Immature natural killer cell (primary cell): ENCODE data around the gene TNK1. TPM values are rescaled to one million over a fixed set of nuclear protein-coding genes. Genes with fewer than 3 reads are reported as not detected.
A peak's percentile ranks its signal among the peaks of the same experiment; 100 is the strongest.

Experiments
- DNase-seq, 3 donors: peaks; one replicate each; pipeline ENCODE4 v3.0.0; 2022; ENCODE audit warnings: mixed read lengths in 1 of 3
- H3K27ac Mint-ChIP-seq, 6 donors: one replicate each; pipeline ENCODE4 v1.8.0; 2020; ENCODE audit warnings: mixed read lengths in 6 of 6, mild to moderate bottlenecking in 5 of 6, inconsistent platforms in 4 of 6, moderate library complexity in 3 of 6
- H3K27me3 Mint-ChIP-seq, 3 donors: one replicate each; pipeline ENCODE4 v1.8.0; 2020 to 2021; ENCODE audit warnings: low read depth in 3 of 3, mild to moderate bottlenecking in 3 of 3, mixed read lengths in 3 of 3, moderate library complexity in 3 of 3, inconsistent platforms in 1 of 3
- H3K36me3 Mint-ChIP-seq, 3 donors: one replicate each; pipeline ENCODE4 v1.8.0; 2020; ENCODE audit warnings: mixed read lengths in 3 of 3, inconsistent platforms in 2 of 3, mild to moderate bottlenecking in 2 of 3
- H3K4me1 Mint-ChIP-seq, 2 donors: one replicate each; pipeline ENCODE4 v1.8.0; 2020; ENCODE audit warnings: inconsistent platforms in 2 of 2, mild to moderate bottlenecking in 2 of 2, mixed read lengths in 2 of 2, moderate library complexity in 1 of 2
- H3K4me3 Mint-ChIP-seq, 5 donors: one replicate each; pipeline ENCODE4 v1.8.0; 2020; ENCODE audit warnings: mild to moderate bottlenecking in 5 of 5, mixed read lengths in 5 of 5, inconsistent platforms in 3 of 5, moderate library complexity in 3 of 5
- H3K9me3 Mint-ChIP-seq, 6 donors: one replicate each; pipeline ENCODE4 v1.8.0; 2020; ENCODE audit warnings: mild to moderate bottlenecking in 6 of 6, mixed read lengths in 6 of 6, inconsistent platforms in 4 of 6, moderate library complexity in 3 of 6
- polyA plus RNA-seq, 3 donors: library from polyadenylated mRNA; unstranded; fragments of 300-500 nt; fragmentation: Illumina TruSeq; gene quantifications; one replicate each; pipeline ENCODE4 v1.2.3, GENCODE V29; 2021

TNK1 gene
- polyA plus RNA-seq, 3 donors from 2014 or later: 0.21 to 0.29 TPM; not detected in 1

DNA sequence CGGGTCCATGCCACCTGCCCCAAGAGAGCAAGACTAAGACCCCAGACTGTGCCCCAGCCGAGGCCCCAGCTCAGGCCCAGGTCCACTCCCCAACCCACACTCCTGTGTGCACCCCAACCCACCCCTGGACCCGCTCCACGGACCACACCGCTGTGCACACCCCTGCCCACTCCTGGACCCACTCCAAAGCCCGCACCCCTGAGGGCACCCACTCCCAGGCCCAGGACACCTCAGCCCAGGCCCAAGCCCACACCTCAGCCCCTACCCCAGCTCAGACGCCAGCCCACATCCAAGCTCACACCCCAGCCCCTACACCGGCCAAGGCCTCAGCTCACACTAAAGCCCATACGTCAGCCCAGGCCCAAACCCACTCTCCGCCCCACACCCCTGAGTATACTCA, 48.8 kb downstream of the TNK1 start:
- H3K4me3 Mint-ChIP-seq: no peak overlapping the region
- peaks cover 0 to under 1% of the 10 kb centered on the region in 2 donors for H3K4me1 Mint-ChIP-seq
- no peak overlapping the region for H3K27ac Mint-ChIP-seq
- no peaks in the 10 kb centered on the region for H3K36me3 Mint-ChIP-seq
- no peaks in the 10 kb centered on the region for H3K9me3 Mint-ChIP-seq
- no peak for DNase-seq
- H3K27me3 Mint-ChIP-seq: peaks cover 0 to 2% (median 0%) of the 10 kb centered on the region in 3 donors

GRCh38 chr17:7431231-7431630, 50.3 kb downstream of the TNK1 start:
- H3K4me1 Mint-ChIP-seq: peaks cover 11 to 12% of the 10 kb centered on the region in 2 donors
- no peak for DNase-seq
- no peaks in the 10 kb centered on the region for H3K9me3 Mint-ChIP-seq
- H3K27ac Mint-ChIP-seq: no peak overlapping the region
- no peaks in the 10 kb centered on the region for H3K36me3 Mint-ChIP-seq
- H3K4me3 Mint-ChIP-seq: no peak overlapping the region
- H3K27me3 Mint-ChIP-seq: peaks cover 7 to 12% (median 10%) of the 10 kb centered on the region in 3 donors

DNA sequence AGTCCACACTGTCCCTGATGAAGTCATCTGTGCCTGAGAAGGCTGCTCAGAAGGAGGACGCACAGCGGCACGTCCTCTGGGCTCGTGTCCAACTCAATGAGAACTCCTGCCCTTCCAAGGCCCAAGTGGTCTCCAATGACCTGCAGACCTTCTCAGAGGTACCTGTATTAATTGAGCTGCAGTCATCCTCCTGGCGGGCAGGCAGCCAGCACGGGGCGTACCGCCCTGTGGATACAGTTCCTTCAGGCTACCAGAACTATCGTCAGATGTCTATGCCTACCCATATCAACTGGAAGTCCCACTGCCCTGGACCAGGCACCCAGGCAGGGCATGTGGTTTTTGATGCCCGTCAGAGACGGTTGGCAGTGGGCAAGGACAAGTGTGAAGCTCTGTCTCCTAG, 51.4 kb downstream of the TNK1 start:
- Mint-ChIP-seq H3K27me3 (peaks cover 10 to 14% (median 13%) of the 10 kb centered on the region in 3 donors), H3K36me3 (no peaks in the 10 kb centered on the region), H3K4me1 (peaks cover 18 to 21% of the 10 kb centered on the region in 2 donors), H3K9me3 (no peaks in the 10 kb centered on the region), H3K27ac (no peak overlapping the region), H3K4me3 (no peak overlapping the region)
- DNase-seq: no peak

DNA sequence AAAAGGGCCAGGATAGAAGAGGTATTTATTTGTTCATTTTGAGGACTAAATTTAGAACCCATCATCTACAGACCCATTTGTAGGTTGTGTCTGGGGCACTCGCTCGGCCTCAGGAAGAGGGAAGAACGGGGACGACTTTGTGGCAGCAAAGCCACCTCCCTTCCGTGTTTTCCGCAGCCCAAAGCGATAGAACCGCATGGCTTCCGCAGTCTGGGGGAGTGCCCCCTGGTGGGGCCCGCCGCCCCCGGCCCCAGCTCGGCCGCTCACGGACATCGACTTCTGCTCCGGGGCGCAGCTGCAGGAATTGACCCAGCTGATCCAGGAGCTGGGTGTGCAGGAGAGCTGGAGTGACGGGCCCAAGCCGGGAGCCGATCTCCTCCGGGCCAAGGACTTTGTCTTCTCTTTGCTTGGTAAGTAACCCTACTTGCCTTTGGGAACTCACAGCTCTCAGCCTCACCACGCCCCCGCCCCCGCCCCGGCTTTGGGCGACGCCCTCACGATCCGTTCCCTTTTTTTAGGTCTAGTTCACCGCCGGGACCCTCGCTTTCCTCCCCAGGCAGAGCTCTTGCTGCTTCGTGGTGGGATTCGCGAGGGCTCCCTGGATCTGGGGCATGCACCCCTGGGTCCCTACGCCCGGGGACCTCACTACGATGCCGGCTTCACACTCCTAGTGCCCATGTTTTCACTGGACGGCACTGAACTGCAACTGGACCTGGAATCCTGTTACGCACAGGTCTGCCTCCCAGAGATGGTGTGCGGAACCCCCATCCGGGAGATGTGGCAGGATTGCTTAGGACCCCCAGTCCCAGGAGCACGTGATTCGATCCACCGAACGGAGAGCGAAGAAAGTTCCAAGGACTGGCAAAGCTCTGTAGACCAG, 55.0 kb downstream of the TNK1 start:
- H3K4me3 Mint-ChIP-seq: peak overlapping the region; percentile 93 to 96 (median 96)

DNA sequence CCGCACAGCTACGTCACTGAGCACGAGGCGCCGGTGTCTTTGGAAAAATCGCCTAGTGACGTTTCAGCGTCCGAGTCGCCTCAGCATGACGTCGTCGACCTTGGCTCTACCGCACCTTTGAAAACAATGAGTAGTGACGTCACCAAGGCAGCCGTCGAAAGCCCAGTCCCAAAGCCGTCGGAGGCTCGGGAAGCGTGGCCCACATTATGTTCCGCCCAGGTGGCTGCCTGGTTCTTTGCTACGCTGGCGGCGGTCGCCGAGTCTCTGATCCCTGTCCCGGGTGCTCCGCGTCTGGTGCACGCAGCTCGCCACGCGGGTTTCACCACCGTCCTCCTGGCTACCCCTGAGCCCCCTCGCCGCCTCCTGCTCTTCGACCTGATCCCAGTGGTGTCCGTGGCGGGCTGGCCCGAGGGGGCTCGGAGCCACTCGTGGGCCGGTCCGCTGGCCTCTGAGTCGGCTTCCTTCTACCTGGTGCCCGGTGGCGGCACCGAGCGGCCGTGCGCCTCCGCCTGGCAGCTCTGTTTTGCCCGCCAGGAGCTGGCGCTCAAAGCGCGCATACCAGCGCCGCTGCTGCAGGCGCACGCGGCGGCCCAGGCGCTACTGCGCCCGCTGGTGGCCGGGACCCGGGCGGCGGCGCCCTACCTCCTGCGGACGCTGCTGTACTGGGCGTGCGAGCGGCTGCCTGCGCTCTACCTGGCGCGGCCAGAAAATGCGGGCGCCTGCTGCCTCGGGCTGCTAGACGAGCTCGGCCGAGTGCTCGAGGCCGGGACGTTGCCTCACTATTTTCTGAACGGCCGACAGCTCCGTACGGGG, 55.9 kb downstream of the TNK1 start:
- Mint-ChIP-seq H3K4me1 (peaks cover 38 to 40% of the 10 kb centered on the region in 2 donors), H3K4me3 (peak overlapping the region; percentile 93 to 96 (median 96))

More for the DNA sequence above, 55.0 kb downstream of the TNK1 start:
- Mint-ChIP-seq H3K36me3 (peaks cover 7 to 10% (median 10%) of the 10 kb centered on the region in 3 donors), H3K4me1 (peaks cover 38 to 40% of the 10 kb centered on the region in 2 donors), H3K27ac (peak overlapping the region; percentile 90 to 97 (median 95)), H3K27me3 (peaks cover 27 to 29% (median 28%) of the 10 kb centered on the region in 3 donors), H3K9me3 (no peaks in the 10 kb centered on the region)
- no peak for DNase-seq

DNA sequence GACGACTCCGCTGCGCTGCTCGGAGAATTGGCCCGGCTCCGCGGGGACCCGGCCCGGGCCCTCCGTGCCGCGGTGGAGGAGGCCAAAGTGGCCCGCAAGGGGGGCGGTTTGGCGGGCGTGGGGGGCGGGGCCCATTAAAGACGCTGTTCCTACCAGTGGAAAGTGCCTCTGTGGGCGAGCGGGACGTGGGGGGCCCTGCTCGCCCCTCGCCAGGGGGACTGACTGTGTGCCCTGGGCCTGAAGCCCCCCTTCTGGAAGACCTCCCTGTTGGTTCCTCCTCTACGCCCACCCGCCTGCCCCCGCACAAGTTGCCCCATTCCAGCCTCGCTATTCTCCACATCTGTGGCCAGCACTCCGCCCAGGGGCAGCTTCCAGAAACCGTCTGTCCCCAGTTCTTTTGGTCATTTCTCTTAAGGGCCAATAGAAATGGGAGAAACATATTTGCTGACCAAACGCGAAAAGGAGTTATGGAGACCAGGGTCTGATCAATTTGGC, 56.5 kb downstream of the TNK1 start:
- Mint-ChIP-seq H3K9me3 (no peaks in the 10 kb centered on the region), H3K4me3 (peak overlapping the region; percentile 43 to 86 (median 66)), H3K27me3 (peaks cover 29 to 32% (median 31%) of the 10 kb centered on the region in 3 donors), H3K36me3 (peaks cover 7 to 12% (median 10%) of the 10 kb centered on the region in 3 donors), H3K27ac (no peak overlapping the region), H3K4me1 (peaks cover 38 to 40% of the 10 kb centered on the region in 2 donors)
- DNase-seq: no peak

More for the DNA sequence above, 55.9 kb downstream of the TNK1 start:
- peaks cover 7 to 10% (median 10%) of the 10 kb centered on the region in 3 donors for H3K36me3 Mint-ChIP-seq
- no peaks in the 10 kb centered on the region for H3K9me3 Mint-ChIP-seq
- DNase-seq: peak; percentile 75 to 82 (median 79)
- peaks cover 27 to 30% (median 27%) of the 10 kb centered on the region in 3 donors for H3K27me3 Mint-ChIP-seq
- H3K27ac Mint-ChIP-seq: peak overlapping the region; percentile 86 to 95 (median 89)

DNA sequence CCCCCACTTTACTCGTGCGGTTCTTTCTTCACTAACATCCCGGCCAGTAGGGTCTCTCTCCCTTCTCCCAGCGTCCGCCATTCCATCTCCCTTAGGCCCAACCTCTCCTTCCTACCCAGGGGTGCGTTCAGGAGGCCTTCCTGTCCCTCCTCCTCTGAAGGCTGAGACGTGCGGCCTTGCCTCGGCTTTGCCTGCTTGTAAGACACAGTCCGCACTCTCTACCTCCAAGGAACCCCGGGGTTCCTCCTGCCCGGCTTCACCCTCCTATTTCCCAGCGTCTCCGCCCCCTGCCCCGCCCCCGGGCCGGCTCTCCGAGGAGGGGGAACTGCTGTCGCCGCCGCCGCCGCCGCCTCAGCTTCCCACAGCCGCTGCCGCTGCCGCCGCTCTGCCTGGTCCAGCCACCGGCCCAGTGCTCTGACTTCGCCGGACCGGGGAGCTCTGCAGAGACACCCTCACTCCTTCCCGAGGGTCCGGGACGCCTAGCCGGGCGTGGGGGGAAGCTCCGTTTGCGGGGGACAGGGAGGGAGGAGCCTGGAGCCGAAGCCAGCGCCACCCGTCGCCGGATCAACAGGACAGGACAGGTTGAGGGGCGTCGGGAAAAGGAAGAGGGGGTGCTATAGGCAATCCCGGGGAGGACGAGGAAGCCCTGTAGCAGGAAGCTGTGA, 57.2 kb downstream of the TNK1 start:
- peak overlapping the region in 2 of 6 donors; percentile 21 to 72 for H3K27ac Mint-ChIP-seq

GRCh38 chr17:7438656-7439460, 58.0 kb downstream of the TNK1 start:
- Mint-ChIP-seq H3K27ac (peak overlapping the region in 1 of 6 donors; percentile 13), H3K27me3 (peaks cover 33 to 34% (median 34%) of the 10 kb centered on the region in 3 donors), H3K4me3 (peak overlapping the region; percentile 53 to 69 (median 56)), H3K4me1 (peaks cover 38 to 40% of the 10 kb centered on the region in 2 donors), H3K9me3 (peaks cover 0 to 1% (median 0%) of the 10 kb centered on the region in 6 donors), H3K36me3 (peaks cover 7 to 13% (median 10%) of the 10 kb centered on the region in 3 donors)
- DNase-seq: no peak

More for the DNA sequence above, 57.2 kb downstream of the TNK1 start:
- H3K9me3 Mint-ChIP-seq: peaks cover 0 to 1% (median 0%) of the 10 kb centered on the region in 6 donors
- peaks cover 29 to 34% (median 33%) of the 10 kb centered on the region in 3 donors for H3K27me3 Mint-ChIP-seq
- peak overlapping the region; percentile 56 to 86 (median 66) for H3K4me3 Mint-ChIP-seq
- H3K4me1 Mint-ChIP-seq: peaks cover 38 to 40% of the 10 kb centered on the region in 2 donors
- no peak for DNase-seq
- peaks cover 7 to 13% (median 10%) of the 10 kb centered on the region in 3 donors for H3K36me3 Mint-ChIP-seq

Other genes with a start within 250 kb of the TNK1 start
- under 1 TPM; 0.55 to 0.84 (median 0.81) TPM for gene ASGR1, start 201.7 kb upstream of the TNK1 start, polyA plus RNA-seq
- gene DLG4, start 161.3 kb upstream of the TNK1 start, polyA plus RNA-seq: under 1 TPM in 1 of 3 donors, not detected in 2; 0.36 TPM
- 100 to 1,000 TPM; 138 to 180 (median 141) TPM for gene ACADVL, start 161.2 kb upstream of the TNK1 start, polyA plus RNA-seq
- 10 to 100 TPM; 19.4 to 28.5 (median 25.2) TPM for gene DVL2, start 146.6 kb upstream of the TNK1 start, polyA plus RNA-seq
- gene PHF23, start 141.6 kb upstream of the TNK1 start, polyA plus RNA-seq: 10 to 100 TPM; 11.9 to 41.4 (median 17.7) TPM
- 100 to 1,000 TPM; 764 to 982 (median 905) TPM for gene GABARAP, start 138.6 kb upstream of the TNK1 start, polyA plus RNA-seq
- 10 to 100 TPM; 33.2 to 61.1 (median 57.8) TPM for gene CTDNEP1, start 129.4 kb upstream of the TNK1 start, polyA plus RNA-seq
- 100 to 1,000 TPM in 1 of 3 donors, 10 to 100 TPM in 2; 65.0 to 108 (median 89.0) TPM for gene ELP5, start 128.9 kb upstream of the TNK1 start, polyA plus RNA-seq
- gene CLDN7, start 118.6 kb upstream of the TNK1 start, polyA plus RNA-seq: 1 to 10 TPM; 2.5 to 8.7 (median 3.7) TPM
- under 1 TPM in 1 of 3 donors, not detected in 2; 0.26 TPM for gene SLC2A4, start 99.4 kb upstream of the TNK1 start, polyA plus RNA-seq
- gene YBX2, start 86.5 kb upstream of the TNK1 start, polyA plus RNA-seq: not detected
- 100 to 1,000 TPM; 235 to 814 (median 797) TPM for gene EIF5A, start 73.5 kb upstream of the TNK1 start, polyA plus RNA-seq
- gene GPS2, start 65.7 kb upstream of the TNK1 start, polyA plus RNA-seq: 100 to 1,000 TPM; 100 to 129 (median 123) TPM
- gene NEURL4, start 51.8 kb upstream of the TNK1 start, polyA plus RNA-seq: 1 to 10 TPM in 2 of 3 donors, under 1 TPM in 1; 0.58 to 2.8 (median 1.4) TPM
- 100 to 1,000 TPM; 137 to 227 (median 214) TPM for gene ACAP1, start 44.6 kb upstream of the TNK1 start, polyA plus RNA-seq
- gene KCTD11, start 28.9 kb upstream of the TNK1 start, polyA plus RNA-seq: 10 to 100 TPM in 1 of 3 donors, 1 to 10 TPM in 2; 5.5 to 13.0 (median 9.4) TPM
- not detected for gene TMEM95, start 25.9 kb upstream of the TNK1 start, polyA plus RNA-seq
- 10 to 100 TPM; 38.1 to 82.5 (median 54.2) TPM for gene PLSCR3, start 13.4 kb downstream of the TNK1 start, polyA plus RNA-seq
- 100 to 1,000 TPM in 1 of 3 donors, 10 to 100 TPM in 2; 30.7 to 116 (median 60.7) TPM for gene TMEM256, start 23.0 kb downstream of the TNK1 start, polyA plus RNA-seq
- not detected for gene NLGN2, start 26.8 kb downstream of the TNK1 start, polyA plus RNA-seq
- gene SPEM1, start 39.2 kb downstream of the TNK1 start, polyA plus RNA-seq: not detected
- not detected for gene SPEM2, start 44.5 kb downstream of the TNK1 start, polyA plus RNA-seq
- not detected for gene SPEM3, start 47.8 kb downstream of the TNK1 start, polyA plus RNA-seq
- 10 to 100 TPM; 15.9 to 27.9 (median 16.4) TPM for gene TMEM102, start 54.3 kb downstream of the TNK1 start, polyA plus RNA-seq
- gene FGF11, start 58.4 kb downstream of the TNK1 start, polyA plus RNA-seq: not detected
- 10 to 100 TPM; 32.4 to 41.3 (median 38.5) TPM for gene CHRNB1, start 64.0 kb downstream of the TNK1 start, polyA plus RNA-seq
- gene ZBTB4, start 98.5 kb downstream of the TNK1 start, polyA plus RNA-seq: 10 to 100 TPM in 1 of 3 donors, 1 to 10 TPM in 2; 4.4 to 25.8 (median 8.3) TPM
- not detected for gene SLC35G6, start 100.4 kb downstream of the TNK1 start, polyA plus RNA-seq
- gene POLR2A, start 103.3 kb downstream of the TNK1 start, polyA plus RNA-seq: 10 to 100 TPM; 16.0 to 67.8 (median 25.7) TPM
- gene TNFSF12, start 168.0 kb downstream of the TNK1 start, polyA plus RNA-seq: 10 to 100 TPM; 32.1 to 69.9 (median 32.7) TPM
- 1 to 10 TPM; 1.4 to 6.1 (median 5.3) TPM for gene TNFSF13, start 177.7 kb downstream of the TNK1 start, polyA plus RNA-seq
- gene SENP3, start 180.8 kb downstream of the TNK1 start, polyA plus RNA-seq: 10 to 100 TPM; 17.5 to 19.4 (median 19.0) TPM
- 1 to 10 TPM; 1.9 to 6.5 (median 6.1) TPM for gene CD68, start 198.5 kb downstream of the TNK1 start, polyA plus RNA-seq
- gene MPDU1, start 202.8 kb downstream of the TNK1 start, polyA plus RNA-seq: 10 to 100 TPM; 31.6 to 44.0 (median 41.6) TPM
- not detected for gene SOX15, start 209.0 kb downstream of the TNK1 start, polyA plus RNA-seq
- gene FXR2, start 233.8 kb downstream of the TNK1 start, polyA plus RNA-seq: 10 to 100 TPM in 2 of 3 donors, 1 to 10 TPM in 1; 8.3 to 25.1 (median 10.4) TPM
- gene SAT2, start 246.7 kb downstream of the TNK1 start, polyA plus RNA-seq: 10 to 100 TPM; 33.9 to 39.1 (median 35.4) TPM
- not detected for gene SHBG, start 249.0 kb downstream of the TNK1 start, polyA plus RNA-seq